Renal cortical epithelial cell (primary cell): ENCODE measurements around the gene GJB1. TPM values are rescaled to one million over a fixed set of nuclear protein-coding genes. Genes with fewer than 3 reads are reported as not detected.
"Not testable (repeated sequence)": the region's sequence is repeated elsewhere in the genome, so short reads cannot be mapped to it uniquely, and the experiment has no call there.

Experiments used
- DNase-seq: peaks from one replicate; pipeline ENCODE4 v3.0.0-alpha.2; 2011; ENCODE audit warnings: low read depth
- total RNA-seq: library from RNA; depleted of rRNA; stranded (reverse); fragments of >200 nt; gene quantifications from 2 replicates; pipeline ENCODE4 v1.2.3, GENCODE V29; 2014

Gene GJB1
- 0.35 and 0.55 TPM in 2 replicates for total RNA-seq

- no peak for DNase-seq
Observed at GRCh38 chrX:71222929-71223328, at the start of gene GJB1. Gene GJB1 (plus strand): TSS chrX:71223224. CDS start chrX:71223708, 484 bp downstream.

GRCh38 chrX:71173440-71173839, 49.6 kb upstream of the GJB1 start:
- no peak for DNase-seq

- no peak for DNase-seq
Observed at GRCh38 chrX:71174795-71175194, 48.2 kb upstream of the GJB1 start.

- no peak for DNase-seq
Observed at GRCh38 chrX:71175531-71175930, 47.5 kb upstream of the GJB1 start.

GRCh38 chrX:71177327-71177726, 45.7 kb upstream of the GJB1 start:
- DNase-seq, result no peak

- DNase-seq, result peak; percentile 53
Observed at GRCh38 chrX:71178908-71179307, 44.1 kb upstream of the GJB1 start.

- DNase-seq, result not testable (repeated sequence)
Observed at GRCh38 chrX:71180579-71181265, 42.3 kb upstream of the GJB1 start.

GRCh38 chrX:71181558-71181909, 41.5 kb upstream of the GJB1 start:
- DNase-seq, result no peak

GRCh38 chrX:71181910-71182799, 40.9 kb upstream of the GJB1 start:
- peak; percentile 97 for DNase-seq

- no peak for DNase-seq
Observed at GRCh38 chrX:71182871-71183270, 40.2 kb upstream of the GJB1 start.

- no peak for DNase-seq
Observed at GRCh38 chrX:71183341-71183740, 39.7 kb upstream of the GJB1 start.

GRCh38 chrX:71184092-71184491, 38.9 kb upstream of the GJB1 start:
- no peak for DNase-seq

- no peak for DNase-seq
Observed at GRCh38 chrX:71184803-71185495, 38.1 kb upstream of the GJB1 start.

- DNase-seq, result no peak
Observed at GRCh38 chrX:71191248-71191647, 31.8 kb upstream of the GJB1 start.

- no peak for DNase-seq
Observed at GRCh38 chrX:71195964-71196649, 26.9 kb upstream of the GJB1 start.

GRCh38 chrX:71198066-71198465, 25.0 kb upstream of the GJB1 start:
- no peak for DNase-seq

- DNase-seq, result no peak
Observed at GRCh38 chrX:71199252-71200008, 23.6 kb upstream of the GJB1 start.

GRCh38 chrX:71210816-71211215, 12.2 kb upstream of the GJB1 start:
- DNase-seq, result no peak

GRCh38 chrX:71212536-71212935, 10.5 kb upstream of the GJB1 start:
- no peak for DNase-seq

GRCh38 chrX:71214152-71214551, 8.9 kb upstream of the GJB1 start:
- DNase-seq, result peak; percentile 24
